AG04450 (cell line): Measurements from ENCODE around the gene VPS35. TPM values are rescaled to one million over a fixed set of nuclear protein-coding genes. Genes with fewer than 3 reads are reported as not detected.
"Not testable (repeated sequence)": the region's sequence is repeated elsewhere in the genome, so short reads cannot be mapped to it uniquely, and the experiment has no call there.

ENCODE experiments used
- CTCF ChIA-PET: fragments of 300-600, 350-600 bp; formaldehyde crosslinking; extraction: SDS; loops from one replicate; lab custom pipeline; 2022; ENCODE audit warnings: antibody characterized with exemption, inconsistent platforms; lab: Charles Lee
- POLR2A ChIA-PET: fragments of 350-600 bp; formaldehyde crosslinking; extraction: SDS; loops from one replicate; lab custom pipeline; 2021; ENCODE audit warnings: antibody characterized with exemption, inconsistent platforms; lab: Yijun Ruan, JAX
- DNase-seq: peaks from one replicate; pipeline ENCODE4 v3.0.0-alpha.2; 2011; ENCODE audit warnings: low read depth, low spot score
- H3K27ac ChIP-seq: one replicate; pipeline ENCODE4 v1.5.1; 2012; ENCODE audit warnings: low read depth, low read length, control low read depth
- H3K27me3 ChIP-seq: one replicate; pipeline ENCODE4 v1.6.0; 2012; ENCODE audit warnings: low read length; ENCODE audit not compliant: control insufficient read depth, insufficient read depth
- H3K4me3 ChIP-seq: 2 replicates; pipeline ENCODE4 v1.5.1; 2011; ENCODE audit warnings: mild to moderate bottlenecking, low read depth, low read length, control low read depth
- H3K9me3 ChIP-seq: 2 replicates; pipeline ENCODE4 v1.5.1; 2012; ENCODE audit warnings: low read length; ENCODE audit not compliant: control insufficient read depth, insufficient read depth
- CTCF ChIP-seq: IDR thresholded peaks from 2 replicates; pipeline ENCODE4 v1.5.1; 2011; ENCODE audit warnings: low read depth, low read length, control low read depth, inconsistent platforms
- polyA plus RNA-seq: library from polyadenylated mRNA; depleted of rRNA; stranded (reverse); fragments of >200 nt; gene quantifications from 2 replicates; pipeline ENCODE4 v1.2.3, GENCODE V29; 2011

Gene VPS35
- polyA plus RNA-seq, 1 experiment, result 73.2 TPM

GRCh38 chr16:46623707-46624106, 65.3 kb downstream of the VPS35 start:
- H3K9me3 ChIP-seq, H3K4me3 ChIP-seq, H3K27ac ChIP-seq, CTCF ChIA-PET, H3K27me3 ChIP-seq, DNase-seq, POLR2A ChIA-PET: not testable (repeated sequence)

GRCh38 chr16:46623246-46623645, 65.7 kb downstream of the VPS35 start:
- H3K27ac ChIP-seq, H3K4me3 ChIP-seq, H3K9me3 ChIP-seq, POLR2A ChIA-PET, DNase-seq, H3K27me3 ChIP-seq, CTCF ChIA-PET: not testable (repeated sequence)

GRCh38 chr16:46621934-46622676, 66.9 kb downstream of the VPS35 start:
- ChIA-PET CTCF (interaction anchor here (0.7 to 1.4 kb wide), 3 partner anchors 52 to 179 kb away, joined by 3 to 5 read pairs (median 4); partner anchors contain the start of gene ORC6), POLR2A (no interaction called here)
- peak overlapping the region; percentile 21 for H3K27ac ChIP-seq
- TF ChIP-seq CTCF, result no peak
- no peak for DNase-seq
- no peak overlapping the region for H3K4me3 ChIP-seq
- no peaks in the 10 kb centered on the region for H3K9me3 ChIP-seq
- H3K27me3 ChIP-seq, result no peaks in the 10 kb centered on the region

GRCh38 chr16:46621006-46621933, 67.7 kb downstream of the VPS35 start, which contains the start of gene SHCBP1:
Gene SHCBP1 (minus strand): TSS chr16:46621379. CDS start chr16:46621359, 20 bp downstream.
- no peaks in the 10 kb centered on the region for H3K9me3 ChIP-seq
- no peaks in the 10 kb centered on the region for H3K27me3 ChIP-seq
- peak; percentile 67 for DNase-seq
- H3K4me3 ChIP-seq, result peak within 1 kb of the TSS; percentile 82
- ChIA-PET POLR2A (no interaction called here), CTCF (interaction anchor here (0.5 to 1.4 kb wide), 5 partner anchors 8 to 187 kb away, joined by 4 to 8 read pairs (median 6); no protein-coding TSS in a partner anchor)
- TF ChIP-seq CTCF, result no peak
- H3K27ac ChIP-seq, result peak within 1 kb of the TSS; percentile 11

GRCh38 chr16:46620266-46621005, 68.5 kb downstream of the VPS35 start:
- Histone ChIP-seq H3K27me3 (no peaks in the 10 kb centered on the region), H3K9me3 (no peaks in the 10 kb centered on the region), H3K4me3 (peak overlapping the region; percentile 82), H3K27ac (peak overlapping the region; percentile 11)
- no peak for TF ChIP-seq CTCF
- DNase-seq, result no peak
- ChIA-PET POLR2A (no interaction called here), CTCF (interaction anchor here (0.5 to 1.3 kb wide), 3 partner anchors 9 to 188 kb away, joined by 6 to 8 read pairs (median 8); no protein-coding TSS in a partner anchor)
